Erythroblast (primary cell): ENCODE measurements around the gene FXYD7.

Experiments used
- GATA1 ChIP-seq: IDR thresholded peaks from 2 replicates; pipeline ENCODE4 v1.6.1; 2011; ENCODE audit warnings: low read depth, mild to moderate bottlenecking, control low read depth, low read length, moderate library complexity
- POLR2A ChIP-seq: IDR thresholded peaks from 2 replicates; pipeline ENCODE4 v1.6.1; 2011; ENCODE audit warnings: mild to moderate bottlenecking, low read length

DNA sequence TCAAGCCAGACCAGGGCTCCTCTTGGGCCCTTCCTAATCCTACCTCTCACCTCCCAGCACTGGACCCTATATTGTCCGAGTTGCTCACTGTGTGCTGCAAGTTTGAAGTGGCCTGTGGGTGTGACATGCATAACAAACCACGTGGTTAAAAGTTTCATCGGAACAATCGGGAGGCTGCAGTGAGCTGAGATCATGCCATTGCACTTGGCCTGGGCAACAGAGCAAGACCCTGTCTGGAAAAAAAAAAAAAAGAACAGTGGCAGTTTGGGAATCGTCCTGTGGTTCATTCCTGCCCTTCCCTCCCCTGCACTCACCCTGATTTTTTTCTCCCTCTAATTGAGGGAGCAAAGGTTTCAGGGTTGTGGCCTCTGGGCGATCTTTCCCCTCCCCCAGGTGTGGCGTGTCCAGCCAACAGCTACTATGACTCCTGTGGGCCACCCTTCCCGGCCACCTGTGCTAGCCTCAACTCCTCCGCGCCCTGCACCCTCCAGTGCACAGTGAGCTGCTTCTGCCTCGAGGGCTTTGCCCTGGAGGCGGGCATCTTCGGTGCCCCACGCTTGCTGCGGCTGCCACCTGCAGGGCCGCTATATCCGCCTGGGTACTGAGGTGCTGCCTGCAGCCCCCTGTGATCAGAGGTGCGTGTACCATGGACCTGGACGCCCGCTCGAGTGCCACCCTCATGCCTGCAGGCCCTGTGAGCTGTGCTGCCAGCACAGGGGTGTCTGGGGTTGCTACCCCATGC is 43.7 kb upstream of the FXYD7 start:
- TF ChIP-seq POLR2A (no peak), GATA1 (no peak)
